H54 (cell line): Measurements from ENCODE around the gene NFATC2IP.
"Not testable (repeated sequence)": the region's sequence is repeated elsewhere in the genome, so short reads cannot be mapped to it uniquely, and the experiment has no call there.

Source experiments
- DNase-seq: peaks from one replicate; pipeline ENCODE4 v3.0.0; 2011; ENCODE audit warnings: low spot score, mixed read lengths; ENCODE audit not compliant: insufficient read length
- FAIRE-seq: peaks from 3 replicates; lab custom pipeline; 2011; peaks lifted over from hg19 to GRCh38; lab: Jason Lieb, UNC
- POLR2A ChIP-seq: IDR thresholded peaks from 2 replicates; pipeline ENCODE4 v1.6.1; 2011; ENCODE audit warnings: low read depth, mild to moderate bottlenecking, low read length

Gene NFATC2IP

DNA sequence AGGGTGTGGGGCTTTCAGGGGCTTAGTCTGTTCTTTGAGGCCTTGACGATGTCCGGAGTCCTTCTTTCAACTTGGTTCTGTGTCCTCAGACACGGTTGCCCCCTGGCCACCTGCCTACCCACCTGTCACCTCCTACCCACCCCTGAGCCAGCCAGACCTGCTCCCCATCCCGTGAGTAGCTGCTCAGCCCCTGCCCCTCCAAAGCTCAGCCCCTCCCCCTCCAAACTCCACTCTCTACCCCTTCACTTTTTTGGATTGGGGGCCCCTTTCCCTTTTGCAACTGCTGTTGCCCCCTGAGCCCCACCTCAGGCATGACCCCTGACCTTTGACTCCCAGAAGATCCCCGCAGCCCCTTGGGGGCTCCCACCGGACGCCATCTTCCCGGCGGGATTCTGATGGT is 35.3 kb downstream of the NFATC2IP start:
- FAIRE-seq, result no peak
- no peak for DNase-seq
- TF ChIP-seq POLR2A, result no peak

DNA sequence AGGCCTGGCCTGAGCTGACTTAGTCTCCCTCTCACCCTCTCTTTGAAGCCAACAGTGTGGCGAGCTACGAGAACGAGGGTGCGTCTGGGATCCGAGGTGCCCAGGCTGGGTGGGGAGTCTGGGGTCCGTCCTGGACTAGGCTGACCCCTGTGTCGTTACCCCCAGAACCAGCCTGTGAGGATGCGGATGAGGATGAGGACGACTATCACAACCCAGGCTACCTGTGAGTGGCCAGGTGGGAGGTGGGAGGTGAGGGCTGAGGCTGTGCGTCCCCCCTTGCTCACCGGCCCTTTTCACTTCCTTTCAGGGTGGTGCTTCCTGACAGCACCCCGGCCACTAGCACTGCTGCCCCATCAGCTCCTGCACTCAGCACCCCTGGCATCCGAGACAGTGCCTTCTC is 35.8 kb downstream of the NFATC2IP start:
- FAIRE-seq (no peak), DNase-seq (no peak)
- no peak for TF ChIP-seq POLR2A

DNA sequence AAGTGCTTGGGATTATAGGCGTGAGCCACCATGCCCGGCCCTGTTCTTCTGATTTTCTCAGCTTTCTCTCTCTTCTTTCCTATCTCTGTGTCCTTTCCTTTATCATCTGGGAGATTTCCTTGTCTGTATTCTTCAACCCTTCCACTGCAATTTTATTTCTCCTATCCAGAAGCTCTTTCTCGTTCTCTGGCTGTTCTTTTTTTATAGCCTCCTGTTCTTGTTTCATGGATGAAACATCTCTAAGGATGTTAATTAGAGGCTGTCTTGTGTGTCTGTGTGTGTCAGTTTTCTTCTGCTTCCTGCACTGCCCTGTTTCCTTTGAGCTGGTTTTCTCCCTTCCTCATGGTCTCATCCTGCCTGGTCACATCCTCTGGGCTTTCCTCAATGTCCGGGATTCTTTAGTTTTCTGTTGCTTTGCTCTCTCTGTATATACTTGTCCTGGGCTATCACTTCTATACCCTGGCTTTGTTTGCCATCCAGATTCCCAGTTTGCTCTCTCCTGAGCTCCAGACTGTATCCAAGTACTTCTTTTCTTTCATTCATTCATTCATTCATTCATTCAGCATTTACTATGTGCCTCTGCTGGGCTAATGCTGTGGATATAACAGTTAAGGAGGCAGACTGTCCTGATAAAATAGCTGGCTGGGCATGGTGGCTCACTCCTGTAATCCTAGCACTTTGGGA is 36.6 kb downstream of the NFATC2IP start:
- DNase-seq (no peak), FAIRE-seq (no peak)
- TF ChIP-seq POLR2A, result no peak

GRCh38 chr16:28989363-28989762 is 38.6 kb downstream of the NFATC2IP start:
- DNase-seq, result no peak
- no peak for TF ChIP-seq POLR2A
- FAIRE-seq, result no peak

DNA sequence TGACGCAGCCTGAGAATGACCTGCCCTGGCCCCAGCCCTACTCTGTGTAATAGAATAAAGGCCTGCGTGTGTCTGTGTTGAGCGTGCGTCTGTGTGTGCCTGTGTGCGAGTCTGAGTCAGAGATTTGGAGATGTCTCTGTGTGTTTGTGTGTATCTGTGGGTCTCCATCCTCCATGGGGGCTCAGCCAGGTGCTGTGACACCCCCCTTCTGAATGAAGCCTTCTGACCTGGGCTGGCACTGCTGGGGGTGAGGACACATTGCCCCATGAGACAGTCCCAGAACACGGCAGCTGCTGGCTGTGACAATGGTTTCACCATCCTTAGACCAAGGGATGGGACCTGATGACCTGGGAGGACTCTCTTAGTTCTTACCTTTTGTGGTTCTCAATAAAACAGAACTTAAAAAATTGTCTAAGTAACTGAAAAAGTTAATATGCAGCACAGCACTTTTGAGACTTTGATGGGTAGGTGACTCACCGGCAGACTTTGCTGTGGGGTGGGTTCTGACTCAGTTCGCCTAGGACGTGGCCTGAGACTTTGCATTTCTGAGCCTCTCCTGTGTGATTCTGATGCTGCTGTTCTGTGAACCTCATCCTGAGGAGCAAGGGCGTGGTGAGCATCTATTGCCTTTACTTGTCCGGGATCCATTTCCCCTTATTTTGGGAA is 39.8 kb downstream of the NFATC2IP start:
- no peak for TF ChIP-seq POLR2A
- DNase-seq, result no peak
- FAIRE-seq, result no peak

DNA sequence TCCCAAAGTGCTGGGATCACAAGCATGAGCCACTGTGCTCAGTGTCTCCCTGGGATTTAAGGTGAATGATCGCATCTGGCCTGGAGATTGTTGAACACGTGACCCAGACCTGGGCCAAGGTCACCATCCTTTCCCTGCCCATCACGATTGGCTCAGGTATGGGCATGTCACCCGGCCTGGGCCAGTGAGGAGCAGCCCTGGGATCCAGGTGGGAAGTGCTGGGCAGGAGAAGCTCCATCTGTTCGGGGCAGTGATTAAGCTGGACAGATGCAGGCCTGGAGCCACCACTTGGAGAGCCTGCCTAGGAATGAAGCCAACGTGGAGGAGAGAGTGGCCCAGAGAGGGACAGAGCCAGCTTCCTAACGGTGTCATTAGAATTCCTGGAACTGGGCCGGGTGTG is 41.0 kb downstream of the NFATC2IP start:
- DNase-seq (no peak), FAIRE-seq (no peak)
- no peak for TF ChIP-seq POLR2A

- FAIRE-seq, result no peak
- DNase-seq, result no peak
- TF ChIP-seq POLR2A, result no peak
Measured at GRCh38 chr16:28992496-28992895, 41.8 kb downstream of the NFATC2IP start.

DNA sequence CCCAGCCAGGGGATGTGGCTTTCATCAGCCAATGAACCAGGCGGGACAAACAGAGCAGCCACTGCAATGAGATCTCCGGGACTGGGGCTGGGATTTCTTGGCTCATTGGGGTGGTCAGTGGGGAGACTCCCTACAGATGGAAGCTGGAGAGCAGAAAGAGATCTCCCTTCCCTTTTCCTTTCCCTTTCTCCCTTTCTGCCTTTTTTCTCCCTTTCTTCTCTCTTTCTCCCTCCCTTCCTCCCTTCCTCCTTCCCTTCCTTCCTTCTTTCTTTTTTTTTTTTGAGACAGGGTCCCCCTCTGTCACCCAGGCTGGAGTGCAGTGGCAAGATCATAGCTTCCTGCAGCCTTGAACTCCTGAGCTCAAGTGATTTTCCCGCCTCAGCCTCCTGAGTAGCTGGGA is 48.1 kb downstream of the NFATC2IP start:
- FAIRE-seq, result no peak
- no peak for TF ChIP-seq POLR2A
- DNase-seq, result no peak

DNA sequence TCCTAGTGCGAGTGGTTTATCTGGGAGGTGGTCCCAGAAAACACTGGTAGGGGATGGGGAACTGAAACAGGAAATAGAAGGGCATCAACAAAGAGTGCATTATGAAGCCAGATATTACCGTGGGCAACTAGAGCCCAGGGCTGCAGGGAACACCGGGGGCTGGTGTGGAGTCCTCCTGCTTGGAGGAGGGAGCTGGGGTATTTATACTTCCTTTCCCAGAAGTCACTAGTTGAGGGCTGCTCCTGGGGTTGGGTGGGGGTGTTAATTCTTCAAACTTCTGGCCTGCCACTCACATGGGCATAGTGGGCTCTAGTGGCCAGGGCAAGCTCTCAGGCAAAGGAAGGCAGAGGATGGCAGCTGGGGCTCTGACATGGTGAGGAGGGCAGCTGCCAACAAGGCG is 48.8 kb downstream of the NFATC2IP start:
- FAIRE-seq, result no peak
- TF ChIP-seq POLR2A, result no peak
- no peak for DNase-seq

DNA sequence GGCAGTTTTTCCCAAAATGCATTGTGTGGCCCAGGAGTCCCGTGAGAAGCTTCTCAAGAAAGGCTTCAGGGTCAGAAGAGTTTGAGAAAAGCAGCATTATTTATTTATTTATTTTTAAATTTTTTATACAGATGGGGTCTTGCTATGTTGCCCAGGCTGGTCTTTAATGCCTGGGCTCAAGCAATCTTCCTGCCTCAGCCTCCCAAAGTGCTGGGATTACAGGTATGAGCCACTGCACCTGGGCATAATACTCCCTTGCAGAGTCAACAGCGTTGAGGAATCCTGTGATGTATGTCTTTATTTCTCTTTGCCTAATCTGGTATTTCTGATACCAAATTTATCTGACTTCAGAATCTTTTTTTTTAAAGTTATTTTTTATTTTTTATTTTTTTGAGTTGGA is 49.3 kb downstream of the NFATC2IP start:
- DNase-seq (no peak), FAIRE-seq (no peak)
- no peak for TF ChIP-seq POLR2A

- not testable (repeated sequence) for DNase-seq, FAIRE-seq
Measured at GRCh38 chr16:29004496-29005139, 53.9 kb downstream of the NFATC2IP start.

GRCh38 chr16:29007730-29008593 is 57.2 kb downstream of the NFATC2IP start:
- FAIRE-seq (peak; percentile 33), DNase-seq (peak; percentile 56)
- TF ChIP-seq POLR2A, result no peak

- DNase-seq, result no peak
- no peak for FAIRE-seq
- no peak for TF ChIP-seq POLR2A
Measured at GRCh38 chr16:29009050-29009837, 58.5 kb downstream of the NFATC2IP start.

GRCh38 chr16:29009838-29010166 is 59.1 kb downstream of the NFATC2IP start:
- FAIRE-seq (no peak), DNase-seq (no peak)
- no peak for TF ChIP-seq POLR2A
